NB4 (cell line): ENCODE results near the gene ZNF778.

Experiments used
- CTCF ChIP-seq: IDR thresholded peaks from one replicate; pipeline ENCODE4 v1.5.1; 2012; ENCODE audit warnings: low read depth, low read length
- POLR2A ChIP-seq: IDR thresholded peaks from 2 replicates; pipeline ENCODE4 v1.6.1; 2011; ENCODE audit warnings: mild to moderate bottlenecking; ENCODE audit not compliant: insufficient read length; ENCODE audit errors: extremely low read depth

DNA sequence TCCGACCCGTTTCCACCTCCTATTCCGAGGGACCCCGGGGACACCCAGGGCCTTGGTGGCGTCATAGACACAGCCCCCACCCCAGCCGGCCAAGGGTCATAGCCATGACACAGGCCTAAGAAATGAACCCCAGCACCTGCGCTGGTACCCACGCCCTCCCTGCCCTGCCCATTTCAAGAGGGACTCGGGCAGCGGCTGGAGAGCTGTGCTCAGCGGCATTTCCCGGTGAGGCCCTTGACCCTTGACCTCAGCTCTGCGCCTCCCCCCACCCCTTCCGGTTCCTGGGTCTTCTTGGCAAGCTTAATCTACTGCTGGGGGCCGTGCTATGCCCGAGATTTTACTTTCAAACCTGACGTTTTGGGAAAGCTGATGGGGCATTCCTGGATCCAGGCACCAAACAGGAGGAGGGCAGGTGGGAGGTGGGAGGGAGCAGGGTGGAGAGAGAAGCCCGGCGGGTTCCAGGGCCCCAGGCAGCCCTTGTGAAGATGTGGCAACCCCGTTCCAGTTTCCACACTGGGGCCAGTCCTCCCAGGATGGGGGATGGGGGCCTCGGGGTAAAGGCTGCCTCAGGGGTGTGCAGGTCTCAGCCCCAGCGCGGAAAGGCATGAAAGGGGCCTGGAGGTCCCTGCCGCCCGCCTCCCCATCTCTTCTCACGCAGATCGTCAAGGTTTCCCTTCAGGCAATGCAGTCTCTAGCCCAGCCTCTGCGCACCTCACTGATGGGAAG is 17.2 kb upstream of the ZNF778 start, which contains the start of gene SLC22A31:
- TF ChIP-seq POLR2A (no peak), CTCF (no peak)
